GM18951 (cell line): ENCODE results near the gene ADGRG1.

ENCODE experiments used
- POLR2A ChIP-seq: IDR thresholded peaks from 4 replicates; pipeline ENCODE4 v1.6.1; 2011; ENCODE audit warnings: mild to moderate bottlenecking; ENCODE audit not compliant: insufficient read length, insufficient read depth; ENCODE audit errors: extremely low read depth
- in situ Hi-C: fragments of 300-500 bp; cut with MboI; formaldehyde crosslinking; loops from one replicate; pipeline ENCODE4 v1.12.0; 2022; ENCODE audit warnings: low sequenced_read_pairs, mixed read lengths, inconsistent platforms; ENCODE audit not compliant: unreplicated experiment

Gene ADGRG1

DNA sequence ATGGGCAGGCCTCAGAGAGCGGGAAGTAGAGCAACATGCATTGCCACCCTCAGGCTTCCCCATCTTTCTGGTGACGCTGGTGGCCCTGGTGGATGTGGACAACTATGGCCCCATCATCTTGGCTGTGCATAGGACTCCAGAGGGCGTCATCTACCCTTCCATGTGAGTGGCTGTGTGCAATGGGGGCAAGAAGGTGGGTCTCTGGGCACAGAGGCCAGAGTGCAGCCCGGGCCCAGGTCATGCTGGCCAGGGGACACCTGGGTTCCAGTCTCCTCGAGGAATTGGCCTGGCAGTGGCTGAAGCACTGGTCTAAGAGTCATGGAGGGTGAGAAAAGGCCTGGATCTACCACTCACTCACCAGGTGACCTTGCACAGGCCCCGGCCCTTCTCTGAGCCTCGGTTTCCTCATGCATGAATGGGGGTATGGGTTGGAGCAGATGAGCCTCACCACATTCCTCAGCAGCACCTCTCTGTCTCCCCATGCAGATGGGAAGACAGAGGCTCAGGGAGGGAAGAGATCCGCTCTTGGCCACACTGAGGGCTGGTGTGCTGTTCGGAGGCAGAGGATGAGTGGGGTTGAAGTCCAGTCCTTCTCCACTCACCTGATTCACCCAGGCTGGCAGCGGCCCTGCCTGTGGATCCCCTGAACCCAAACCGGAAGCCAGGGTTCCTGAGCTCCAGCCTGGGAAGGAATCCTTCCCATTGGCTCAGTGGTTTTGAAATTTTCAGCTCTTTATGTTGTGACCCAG, 32.5 kb downstream of the ADGRG1 start:
- in situ Hi-C loops: no loop called here
- TF ChIP-seq POLR2A: no peak

DNA sequence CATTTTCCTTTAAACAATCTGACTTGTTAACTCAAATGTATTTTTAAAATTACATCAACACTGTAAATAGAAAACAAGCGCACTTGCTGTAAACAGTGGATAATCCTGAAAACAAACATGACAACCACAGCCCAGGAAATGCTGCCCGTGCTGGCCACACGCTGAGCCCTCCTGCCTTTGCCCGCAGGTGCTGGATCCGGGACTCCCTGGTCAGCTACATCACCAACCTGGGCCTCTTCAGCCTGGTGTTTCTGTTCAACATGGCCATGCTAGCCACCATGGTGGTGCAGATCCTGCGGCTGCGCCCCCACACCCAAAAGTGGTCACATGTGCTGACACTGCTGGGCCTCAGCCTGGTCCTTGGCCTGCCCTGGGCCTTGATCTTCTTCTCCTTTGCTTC, 33.1 kb downstream of the ADGRG1 start:
- no peak for TF ChIP-seq POLR2A
- in situ Hi-C loops: no loop called here

DNA sequence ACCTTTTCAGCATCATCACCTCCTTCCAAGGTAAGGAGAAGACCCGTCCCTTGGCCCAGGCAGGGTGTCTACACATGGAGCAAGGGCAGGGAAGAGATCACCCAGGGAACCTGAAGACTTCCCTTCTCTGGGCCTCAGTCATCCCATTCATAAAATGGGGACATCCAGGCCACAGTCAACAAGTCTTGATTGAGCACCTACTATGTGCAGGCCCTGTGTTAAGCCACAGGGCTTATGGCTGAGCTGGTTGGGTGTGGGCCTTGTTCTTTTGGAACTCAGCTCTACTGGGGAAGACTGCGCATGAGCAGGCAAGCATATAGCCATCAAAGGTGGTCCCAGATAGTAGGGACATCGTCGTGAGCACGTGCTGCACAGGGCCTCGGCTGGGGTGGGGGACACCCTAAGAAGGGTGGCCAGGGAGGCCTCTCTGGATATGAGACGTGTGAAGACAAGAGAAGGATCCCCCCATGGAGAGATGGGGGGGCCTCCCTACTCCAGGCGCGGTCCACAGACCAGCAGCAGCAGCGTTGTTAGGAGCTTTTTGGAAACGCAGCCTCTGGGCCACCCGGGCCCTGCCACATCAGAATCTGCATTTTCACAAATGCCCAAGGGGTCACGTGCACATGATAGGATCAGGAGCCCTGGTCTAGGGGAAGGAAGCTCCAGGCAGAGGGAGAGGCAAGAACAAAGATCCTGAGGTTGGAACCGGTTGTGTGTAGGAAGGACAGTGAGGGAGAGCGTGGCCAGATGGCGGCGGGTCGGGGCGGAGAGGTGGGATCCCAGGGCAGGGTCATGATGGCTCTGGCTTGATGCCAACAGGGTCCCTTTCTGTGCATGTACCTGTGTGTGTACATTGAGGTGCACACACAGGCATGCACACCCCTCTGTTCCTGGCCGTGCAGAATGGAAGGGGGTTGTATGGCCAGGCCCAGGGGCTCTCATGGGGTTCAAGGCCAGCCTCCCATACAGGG, 33.8 kb downstream of the ADGRG1 start:
- TF ChIP-seq POLR2A: no peak
- in situ Hi-C loops: no loop called here

DNA sequence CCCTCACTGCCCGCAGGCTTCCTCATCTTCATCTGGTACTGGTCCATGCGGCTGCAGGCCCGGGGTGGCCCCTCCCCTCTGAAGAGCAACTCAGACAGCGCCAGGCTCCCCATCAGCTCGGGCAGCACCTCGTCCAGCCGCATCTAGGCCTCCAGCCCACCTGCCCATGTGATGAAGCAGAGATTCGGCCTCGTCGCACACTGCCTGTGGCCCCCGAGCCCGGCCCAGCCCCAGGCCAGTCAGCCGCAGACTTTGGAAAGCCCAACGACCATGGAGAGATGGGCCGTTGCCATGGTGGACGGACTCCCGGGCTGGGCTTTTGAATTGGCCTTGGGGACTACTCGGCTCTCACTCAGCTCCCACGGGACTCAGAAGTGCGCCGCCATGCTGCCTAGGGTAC, 35.0 kb downstream of the ADGRG1 start:
- in situ Hi-C loops: no loop called here

DNA sequence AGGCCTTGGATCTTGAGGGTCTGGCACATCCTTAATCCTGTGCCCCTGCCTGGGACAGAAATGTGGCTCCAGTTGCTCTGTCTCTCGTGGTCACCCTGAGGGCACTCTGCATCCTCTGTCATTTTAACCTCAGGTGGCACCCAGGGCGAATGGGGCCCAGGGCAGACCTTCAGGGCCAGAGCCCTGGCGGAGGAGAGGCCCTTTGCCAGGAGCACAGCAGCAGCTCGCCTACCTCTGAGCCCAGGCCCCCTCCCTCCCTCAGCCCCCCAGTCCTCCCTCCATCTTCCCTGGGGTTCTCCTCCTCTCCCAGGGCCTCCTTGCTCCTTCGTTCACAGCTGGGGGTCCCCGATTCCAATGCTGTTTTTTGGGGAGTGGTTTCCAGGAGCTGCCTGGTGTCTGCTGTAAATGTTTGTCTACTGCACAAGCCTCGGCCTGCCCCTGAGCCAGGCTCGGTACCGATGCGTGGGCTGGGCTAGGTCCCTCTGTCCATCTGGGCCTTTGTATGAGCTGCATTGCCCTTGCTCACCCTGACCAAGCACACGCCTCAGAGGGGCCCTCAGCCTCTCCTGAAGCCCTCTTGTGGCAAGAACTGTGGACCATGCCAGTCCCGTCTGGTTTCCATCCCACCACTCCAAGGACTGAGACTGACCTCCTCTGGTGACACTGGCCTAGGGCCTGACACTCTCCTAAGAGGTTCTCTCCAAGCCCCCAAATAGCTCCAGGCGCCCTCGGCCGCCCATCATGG, 35.7 kb downstream of the ADGRG1 start:
- in situ Hi-C loops: no loop called here
- no peak for TF ChIP-seq POLR2A

More for the DNA sequence above, 35.0 kb downstream of the ADGRG1 start:
- no peak for TF ChIP-seq POLR2A

DNA sequence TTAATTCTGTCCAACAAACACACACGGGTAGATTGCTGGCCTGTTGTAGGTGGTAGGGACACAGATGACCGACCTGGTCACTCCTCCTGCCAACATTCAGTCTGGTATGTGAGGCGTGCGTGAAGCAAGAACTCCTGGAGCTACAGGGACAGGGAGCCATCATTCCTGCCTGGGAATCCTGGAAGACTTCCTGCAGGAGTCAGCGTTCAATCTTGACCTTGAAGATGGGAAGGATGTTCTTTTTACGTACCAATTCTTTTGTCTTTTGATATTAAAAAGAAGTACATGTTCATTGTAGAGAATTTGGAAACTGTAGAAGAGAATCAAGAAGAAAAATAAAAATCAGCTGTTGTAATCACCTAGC, 36.2 kb downstream of the ADGRG1 start:
- in situ Hi-C loops: no loop called here

DNA sequence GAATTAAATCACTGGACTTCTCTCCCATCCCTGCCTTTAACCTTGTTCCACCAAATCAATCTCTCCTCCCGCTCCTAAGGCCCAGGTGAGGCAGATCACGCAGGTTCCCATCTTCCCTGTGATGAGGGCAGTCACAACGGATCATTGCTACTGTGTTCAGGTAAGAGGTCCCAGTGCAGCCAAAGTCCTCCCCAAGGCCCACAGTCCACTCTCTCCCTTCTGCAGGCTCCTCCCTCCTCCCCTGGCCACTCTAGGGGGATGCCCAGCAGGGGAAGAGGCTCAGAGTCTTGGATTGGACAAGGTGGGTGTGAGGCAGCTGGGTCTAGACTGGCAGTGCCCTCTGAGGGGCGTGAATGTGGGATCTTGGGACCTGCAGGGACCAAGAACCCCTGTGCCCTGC, 37.1 kb downstream of the ADGRG1 start:
- TF ChIP-seq POLR2A: no peak
- in situ Hi-C loops: no loop called here

More for the DNA sequence above, 36.2 kb downstream of the ADGRG1 start:
- TF ChIP-seq POLR2A: no peak

DNA sequence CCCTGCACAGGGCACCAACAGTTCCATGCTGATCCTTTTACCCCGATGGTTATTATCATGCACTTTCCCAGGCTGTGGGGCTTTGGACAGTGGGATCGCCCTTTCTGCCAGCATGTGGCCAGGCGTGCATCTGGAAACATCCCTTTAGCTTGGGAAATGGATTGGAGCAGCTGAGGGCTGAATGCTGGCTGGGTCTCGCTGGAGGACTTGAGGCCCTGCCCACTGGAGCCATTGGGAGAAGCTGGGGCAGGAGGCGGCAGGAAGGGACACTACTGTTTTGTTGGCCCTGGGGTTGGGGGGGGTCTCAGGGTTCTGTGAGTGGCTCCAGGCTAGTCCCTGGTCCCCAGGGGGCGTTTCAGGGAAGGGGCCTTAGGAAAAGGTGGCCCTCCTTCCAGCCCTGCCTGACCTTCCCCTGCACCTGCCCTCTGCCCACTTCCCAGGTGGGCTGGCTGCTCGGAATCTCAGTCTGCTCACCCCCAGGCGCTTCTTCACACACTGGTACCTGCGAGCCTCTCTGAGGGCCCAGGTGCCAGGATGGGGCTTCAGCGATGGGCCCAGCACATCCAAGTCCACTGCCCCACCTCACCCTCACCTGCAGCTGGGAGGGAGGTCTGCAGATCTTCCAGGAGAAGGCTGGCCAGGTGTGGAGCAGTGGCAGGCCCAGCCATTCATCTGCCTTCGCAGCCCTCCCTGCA, 38.1 kb downstream of the ADGRG1 start:
- TF ChIP-seq POLR2A: no peak
- in situ Hi-C loops: no loop called here

DNA sequence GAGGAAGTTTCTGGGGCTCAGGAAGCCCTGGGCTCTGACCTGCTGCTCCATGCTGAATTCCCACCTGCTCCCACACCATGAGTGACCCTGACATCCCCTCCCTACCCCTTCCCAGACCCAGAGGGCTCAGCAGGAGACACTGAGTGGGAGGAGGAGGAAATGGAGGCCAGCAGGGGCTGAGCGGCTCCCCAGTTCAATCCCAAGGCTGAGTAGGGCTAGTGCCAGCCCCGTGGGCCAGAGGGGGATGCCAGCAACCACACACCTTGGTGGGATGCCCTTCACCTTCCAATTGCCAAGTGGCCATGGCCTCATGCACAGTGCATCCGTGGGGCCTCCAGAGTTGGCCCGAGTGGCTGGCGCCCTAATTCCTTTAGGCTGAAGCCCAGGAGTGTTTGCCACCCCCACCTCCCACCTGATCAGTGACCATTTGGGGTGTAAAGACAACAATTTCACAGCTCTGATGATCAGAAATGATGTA, 38.7 kb downstream of the ADGRG1 start:
- in situ Hi-C loops: no loop called here
- no peak for TF ChIP-seq POLR2A

DNA sequence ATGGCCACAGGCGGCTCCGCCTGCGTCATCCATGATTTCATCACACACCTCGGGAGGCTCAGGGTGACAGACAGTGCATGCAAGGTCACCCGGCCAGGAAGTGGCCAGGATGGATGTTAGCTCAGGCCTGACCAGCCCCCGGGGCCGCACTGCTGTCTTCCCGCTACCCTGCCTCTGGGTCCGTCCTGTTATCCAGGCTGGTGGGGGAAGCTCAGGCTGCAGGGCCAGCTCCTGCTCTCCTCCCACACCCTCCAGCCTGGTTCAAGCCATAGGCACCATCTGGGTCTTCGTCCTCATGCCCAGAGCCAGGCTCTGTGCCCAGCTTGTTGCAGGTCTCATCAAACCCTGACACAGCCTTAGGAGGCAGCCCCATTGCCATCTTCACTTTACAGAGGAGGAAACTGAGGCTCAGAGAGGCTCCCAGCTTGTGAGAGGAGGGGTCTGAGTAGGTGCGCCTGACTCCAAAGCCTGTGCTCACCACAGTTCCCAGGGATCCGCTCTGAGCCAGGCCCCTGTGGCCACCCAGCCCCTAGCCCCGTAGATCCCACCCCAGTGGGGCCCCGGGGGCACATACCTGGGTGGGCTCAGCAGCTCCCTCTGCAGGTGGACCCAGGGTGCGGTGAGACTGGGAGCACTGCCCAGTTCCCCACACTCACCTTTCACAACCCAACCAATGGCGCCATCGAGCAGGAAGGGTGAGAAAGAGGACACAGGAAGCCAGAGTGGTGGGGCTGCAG, 39.3 kb downstream of the ADGRG1 start:
- in situ Hi-C loops: no loop called here
- no peak for TF ChIP-seq POLR2A

DNA sequence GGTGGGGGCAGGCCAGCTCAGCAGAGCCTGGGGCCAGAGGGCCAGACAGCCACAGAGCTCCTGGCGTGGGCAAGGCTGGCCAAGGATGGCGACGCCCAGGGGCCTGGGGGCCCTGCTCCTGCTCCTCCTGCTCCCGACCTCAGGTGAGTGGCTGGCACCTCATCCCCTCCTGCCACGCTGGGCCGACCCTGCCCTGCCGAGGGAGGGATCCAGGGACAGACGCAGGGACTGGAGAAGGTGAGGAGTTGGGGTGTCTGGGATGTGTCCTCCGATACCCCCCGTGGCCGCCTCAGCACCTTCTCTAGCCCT, 39.8 kb downstream of the ADGRG1 start, which contains the start of gene ADGRG3:
TSS of gene ADGRG3 (plus strand) at position 44 of the 309 bp plus-strand sequence. CDS start at position 86, 42 bp downstream.
- TF ChIP-seq POLR2A: no peak
- in situ Hi-C loops: no loop called here

DNA sequence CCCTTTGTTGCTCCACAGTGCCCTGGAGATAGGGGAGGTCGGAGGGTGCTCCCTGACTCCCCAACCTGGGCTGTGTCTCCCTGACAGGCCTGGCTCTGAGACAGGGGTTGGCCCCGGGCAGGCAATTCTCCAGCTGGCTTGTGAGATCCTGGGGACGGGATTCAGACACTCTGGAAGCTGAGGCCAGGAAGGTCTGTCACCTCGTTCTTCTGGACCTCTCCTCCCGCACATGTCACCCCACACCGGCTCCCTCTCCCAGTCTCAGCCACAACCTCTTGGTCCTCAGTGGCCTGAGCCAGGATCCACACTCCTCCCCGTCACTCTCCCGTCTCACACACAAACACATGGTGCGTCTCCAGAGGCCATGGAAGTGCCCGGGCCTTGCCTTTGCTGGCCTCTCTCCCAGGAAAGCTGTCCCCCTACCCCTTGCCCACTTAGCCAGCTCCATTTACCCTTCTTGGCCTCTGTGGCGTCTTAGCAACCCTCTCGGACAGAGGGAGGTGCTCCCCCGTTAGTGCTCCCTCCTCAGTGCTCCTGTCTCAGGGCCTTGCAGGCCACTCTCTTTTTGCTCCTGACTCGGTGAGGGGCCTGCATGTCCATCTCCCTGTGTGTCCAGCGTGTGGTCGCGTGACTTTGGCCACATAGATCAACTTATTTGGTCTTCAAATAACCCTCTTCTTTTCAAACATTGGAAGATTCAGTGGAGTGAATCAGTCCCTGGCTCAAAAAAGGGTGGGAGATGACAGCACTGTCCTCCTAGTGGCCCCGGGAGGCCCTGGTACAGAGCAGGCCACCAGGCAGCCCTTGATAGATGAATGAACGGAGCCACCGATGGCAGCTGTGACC, 40.4 kb downstream of the ADGRG1 start:
- no peak for TF ChIP-seq POLR2A
- in situ Hi-C loops: no loop called here
